DOHH2 (cell line): ENCODE measurements around the gene ROR1.

Experiments used
- H3F3A ChIP-seq: fragments of 200-600 bp; sonication (generic), shearing (Covaris generic); 2 replicates; pipeline ENCODE4 v1.6.0; 2016; ENCODE audit warnings: antibody characterized with exemption, mild to moderate bottlenecking; ENCODE audit not compliant: control insufficient read depth, insufficient read depth
- H3K27ac ChIP-seq: fragments of 200-600 bp; sonication (generic); 2 replicates; pipeline ENCODE4 v1.5.1; 2014; ENCODE audit warnings: low read depth, mild to moderate bottlenecking, low read length, moderate library complexity
- H3K27me3 ChIP-seq: fragments of 200-600 bp; sonication (generic); 2 replicates; pipeline ENCODE4 v1.6.1; 2014; ENCODE audit warnings: mild to moderate bottlenecking, low read length, mixed read lengths; ENCODE audit not compliant: control insufficient read depth
- H3K36me3 ChIP-seq: fragments of 200-600 bp; sonication (generic); 2 replicates; pipeline ENCODE4 v1.6.1; 2014; ENCODE audit warnings: mild to moderate bottlenecking, low read length, moderate library complexity, mixed read lengths; ENCODE audit not compliant: control insufficient read depth
- H3K4me1 ChIP-seq: fragments of 200-600 bp; sonication (generic); 2 replicates; pipeline ENCODE4 v1.6.1; 2014; ENCODE audit warnings: mild to moderate bottlenecking, low read length, mixed read lengths; ENCODE audit not compliant: control insufficient read depth
- H3K4me2 ChIP-seq: fragments of 200-600 bp; sonication (generic); 2 replicates; pipeline ENCODE4 v1.6.0; 2014; ENCODE audit warnings: mild to moderate bottlenecking, low read length, moderate library complexity
- H3K4me3 ChIP-seq: fragments of 200-600 bp; sonication (generic); 2 replicates; pipeline ENCODE4 v1.5.1; 2014; ENCODE audit warnings: mild to moderate bottlenecking, low read length, mixed read lengths
- H3K79me2 ChIP-seq: fragments of 200-600 bp; sonication (generic); 2 replicates; pipeline ENCODE4 v1.6.1; 2014; ENCODE audit warnings: mild to moderate bottlenecking, low read length, mixed read lengths; ENCODE audit not compliant: control insufficient read depth
- H3K9me2 ChIP-seq: fragments of 200-600 bp; sonication (generic); replicated peaks from 2 replicates; pipeline ENCODE4 v1.6.1; 2014; ENCODE audit warnings: mild to moderate bottlenecking, low read length, mixed read lengths; ENCODE audit not compliant: control insufficient read depth
- H3K9me3 ChIP-seq: fragments of 200-600 bp; sonication (generic); 2 replicates; pipeline ENCODE4 v1.6.1; 2014; ENCODE audit warnings: antibody characterized with exemption, low read length, mixed read lengths; ENCODE audit not compliant: control insufficient read depth, insufficient read depth
- H4K20me1 ChIP-seq: fragments of 200-600 bp; sonication (generic); 2 replicates; pipeline ENCODE4 v1.6.0; 2014; ENCODE audit warnings: low read depth, mild to moderate bottlenecking, antibody characterized with exemption, low read length, moderate library complexity; ENCODE audit not compliant: control insufficient read depth, insufficient read depth
- EZH2phosphoT487 ChIP-seq: fragments of 200-600 bp; sonication (generic); IDR thresholded peaks from 2 replicates; pipeline ENCODE4 v1.6.1; 2017; ENCODE audit warnings: borderline replicate concordance, mild to moderate bottlenecking, antibody characterized with exemption, low read length, moderate library complexity, mixed read lengths
- TF ChIP-seq, protein P1 (sequence below): fragments of 200-600 bp; sonication (generic); IDR thresholded peaks from one replicate; pipeline ENCODE4 v1.5.1; 2014; ENCODE audit warnings: antibody characterized with exemption, mild to moderate bottlenecking, low read depth, low read length; ENCODE audit not compliant: poor library complexity, severe bottlenecking

ROR1 gene

DNA sequence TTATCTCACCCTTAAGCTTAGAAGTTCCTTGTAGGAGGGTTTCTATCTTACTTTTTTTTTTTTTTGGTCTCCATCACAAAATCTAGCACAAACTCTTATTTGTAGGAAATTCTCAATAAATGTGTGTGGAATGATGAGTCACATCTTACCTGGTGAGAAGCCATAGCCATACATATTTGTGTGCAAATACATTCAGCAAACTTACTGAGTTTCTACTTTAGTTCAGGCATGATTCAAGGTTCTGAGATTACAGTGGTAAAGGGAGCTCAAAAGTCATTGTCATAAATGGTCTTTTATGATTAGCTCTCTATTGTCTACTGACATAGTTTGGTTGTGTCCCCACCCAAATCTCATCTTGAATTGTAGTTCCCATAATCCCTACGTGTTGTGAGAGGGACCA lies 236.5 kb downstream of the ROR1 start:
- H3K4me1 ChIP-seq: no peaks in the 10 kb centered on the region
- H3K27ac ChIP-seq: no peak overlapping the region
- H3K27me3 ChIP-seq: no peaks in the 10 kb centered on the region
- no peak overlapping the region for H3K4me3 ChIP-seq
- H3F3A ChIP-seq: no peaks in the 10 kb centered on the region
- TF ChIP-seq, protein P1, sequence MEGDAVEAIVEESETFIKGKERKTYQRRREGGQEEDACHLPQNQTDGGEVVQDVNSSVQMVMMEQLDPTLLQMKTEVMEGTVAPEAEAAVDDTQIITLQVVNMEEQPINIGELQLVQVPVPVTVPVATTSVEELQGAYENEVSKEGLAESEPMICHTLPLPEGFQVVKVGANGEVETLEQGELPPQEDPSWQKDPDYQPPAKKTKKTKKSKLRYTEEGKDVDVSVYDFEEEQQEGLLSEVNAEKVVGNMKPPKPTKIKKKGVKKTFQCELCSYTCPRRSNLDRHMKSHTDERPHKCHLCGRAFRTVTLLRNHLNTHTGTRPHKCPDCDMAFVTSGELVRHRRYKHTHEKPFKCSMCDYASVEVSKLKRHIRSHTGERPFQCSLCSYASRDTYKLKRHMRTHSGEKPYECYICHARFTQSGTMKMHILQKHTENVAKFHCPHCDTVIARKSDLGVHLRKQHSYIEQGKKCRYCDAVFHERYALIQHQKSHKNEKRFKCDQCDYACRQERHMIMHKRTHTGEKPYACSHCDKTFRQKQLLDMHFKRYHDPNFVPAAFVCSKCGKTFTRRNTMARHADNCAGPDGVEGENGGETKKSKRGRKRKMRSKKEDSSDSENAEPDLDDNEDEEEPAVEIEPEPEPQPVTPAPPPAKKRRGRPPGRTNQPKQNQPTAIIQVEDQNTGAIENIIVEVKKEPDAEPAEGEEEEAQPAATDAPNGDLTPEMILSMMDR: no peak
- no peak for TF ChIP-seq EZH2phosphoT487
- no peaks in the 10 kb centered on the region for H3K79me2 ChIP-seq
- H3K9me3 ChIP-seq: no peaks in the 10 kb centered on the region
- H3K36me3 ChIP-seq: no peaks in the 10 kb centered on the region
- H4K20me1 ChIP-seq: no peaks in the 10 kb centered on the region
- no peaks in the 10 kb centered on the region for H3K9me2 ChIP-seq
- H3K4me2 ChIP-seq: no peak overlapping the region

DNA sequence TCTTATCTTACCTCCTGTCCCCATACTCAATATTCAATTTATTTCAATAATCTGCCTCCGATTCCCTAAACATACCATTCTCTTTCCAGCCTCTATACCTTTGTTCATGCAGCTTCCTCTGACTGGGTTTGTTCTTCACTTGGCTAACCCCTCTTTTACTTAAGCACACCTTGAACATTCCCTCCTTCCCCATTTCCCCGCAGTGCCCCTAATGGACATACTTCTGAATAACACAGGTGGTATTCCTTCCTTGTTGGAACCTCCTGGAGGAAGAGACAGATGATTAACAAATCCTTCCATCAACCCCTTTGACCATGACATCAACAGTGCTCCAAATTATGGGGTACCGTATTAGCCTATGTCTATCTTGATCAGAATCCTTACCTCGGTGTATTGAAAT lies 239.6 kb downstream of the ROR1 start:
- Histone ChIP-seq H3K4me2 (no peak overlapping the region), H3K79me2 (no peaks in the 10 kb centered on the region), H3K4me3 (no peak overlapping the region), H3K27ac (no peak overlapping the region), H4K20me1 (no peaks in the 10 kb centered on the region), H3K4me1 (no peaks in the 10 kb centered on the region), H3K36me3 (no peaks in the 10 kb centered on the region), H3K9me2 (no peaks in the 10 kb centered on the region), H3K27me3 (no peaks in the 10 kb centered on the region), H3K9me3 (no peaks in the 10 kb centered on the region), H3F3A (no peaks in the 10 kb centered on the region)
- TF ChIP-seq, protein P1: no peak
- TF ChIP-seq EZH2phosphoT487: no peak

GRCh38 chr1:64019818-64020217 lies 246.0 kb downstream of the ROR1 start:
- Histone ChIP-seq H3K79me2 (no peaks in the 10 kb centered on the region), H4K20me1 (no peaks in the 10 kb centered on the region), H3K36me3 (no peaks in the 10 kb centered on the region), H3K4me1 (no peaks in the 10 kb centered on the region), H3K27ac (no peak overlapping the region), H3K4me3 (no peak overlapping the region), H3K9me2 (no peaks in the 10 kb centered on the region), H3K4me2 (no peak overlapping the region), H3K27me3 (no peaks in the 10 kb centered on the region), H3F3A (no peaks in the 10 kb centered on the region), H3K9me3 (no peaks in the 10 kb centered on the region)
- TF ChIP-seq, protein P1: no peak
- TF ChIP-seq EZH2phosphoT487: no peak

GRCh38 chr1:64021066-64021465 lies 247.2 kb downstream of the ROR1 start:
- no peaks in the 10 kb centered on the region for H3K36me3 ChIP-seq
- H3K9me3 ChIP-seq: no peaks in the 10 kb centered on the region
- no peaks in the 10 kb centered on the region for H3K79me2 ChIP-seq
- no peaks in the 10 kb centered on the region for H4K20me1 ChIP-seq
- no peaks in the 10 kb centered on the region for H3K4me1 ChIP-seq
- no peaks in the 10 kb centered on the region for H3K27me3 ChIP-seq
- H3K4me2 ChIP-seq: no peak overlapping the region
- no peaks in the 10 kb centered on the region for H3F3A ChIP-seq
- H3K4me3 ChIP-seq: no peak overlapping the region
- H3K27ac ChIP-seq: no peak overlapping the region
- no peak for TF ChIP-seq EZH2phosphoT487
- TF ChIP-seq, protein P1: no peak
- H3K9me2 ChIP-seq: no peaks in the 10 kb centered on the region
